Stimulated activated CD8-positive, alpha-beta memory T cell treated with anti-CD3 and anti-CD28 coated beads, Interleukin-12 subunit alpha, Interleukin-12 subunit beta, amount 100 ng/mL, for 1 hour (primary cell): ENCODE measurements around the gene SLC46A2.

Experiments used
- DNase-seq: peaks from one replicate; pipeline ENCODE4 v3.0.0-alpha.2; 2020; ENCODE audit warnings: low read depth

Gene SLC46A2

GRCh38 chr9:112885324-112885723, 5.4 kb downstream of the SLC46A2 start:
- no peak for DNase-seq

- DNase-seq: no peak
Measured at GRCh38 chr9:112884721-112885120, 6.0 kb downstream of the SLC46A2 start.

- DNase-seq: no peak
Measured at GRCh38 chr9:112884101-112884500, 6.6 kb downstream of the SLC46A2 start.

- no peak for DNase-seq
Measured at GRCh38 chr9:112881331-112881730, 9.3 kb downstream of the SLC46A2 start.

GRCh38 chr9:112880650-112881049, 10.0 kb downstream of the SLC46A2 start:
- DNase-seq: no peak

GRCh38 chr9:112878752-112879151, 11.9 kb downstream of the SLC46A2 start:
- DNase-seq: no peak

GRCh38 chr9:112873773-112874405, 16.8 kb downstream of the SLC46A2 start:
- no peak for DNase-seq

- no peak for DNase-seq
Measured at GRCh38 chr9:112872019-112872418, 18.7 kb downstream of the SLC46A2 start.

GRCh38 chr9:112870556-112870955, 20.1 kb downstream of the SLC46A2 start:
- no peak for DNase-seq

- DNase-seq: no peak
Measured at GRCh38 chr9:112869917-112870316, 20.8 kb downstream of the SLC46A2 start.

GRCh38 chr9:112869041-112869529, 21.6 kb downstream of the SLC46A2 start:
- no peak for DNase-seq

- DNase-seq: no peak
Measured at GRCh38 chr9:112868461-112868860, 22.2 kb downstream of the SLC46A2 start.

- no peak for DNase-seq
Measured at GRCh38 chr9:112867275-112867991, 23.2 kb downstream of the SLC46A2 start.

GRCh38 chr9:112866662-112867274, 23.9 kb downstream of the SLC46A2 start:
- no peak for DNase-seq

GRCh38 chr9:112864982-112865381, 25.7 kb downstream of the SLC46A2 start:
- no peak for DNase-seq

GRCh38 chr9:112864403-112864802, 26.3 kb downstream of the SLC46A2 start:
- no peak for DNase-seq

- no peak for DNase-seq
Measured at GRCh38 chr9:112863746-112864145, 26.9 kb downstream of the SLC46A2 start.

- DNase-seq: no peak
Measured at GRCh38 chr9:112863214-112863613, 27.5 kb downstream of the SLC46A2 start.

GRCh38 chr9:112861638-112862555, 28.8 kb downstream of the SLC46A2 start:
- no peak for DNase-seq

GRCh38 chr9:112861155-112861554, 29.5 kb downstream of the SLC46A2 start:
- no peak for DNase-seq

GRCh38 chr9:112860451-112860850, 30.2 kb downstream of the SLC46A2 start:
- no peak for DNase-seq

- no peak for DNase-seq
Measured at GRCh38 chr9:112858625-112859147, 32.0 kb downstream of the SLC46A2 start.
